Keratinocyte (primary cell): ENCODE measurements around the gene TFAP2D. TPM values are rescaled to one million over a fixed set of nuclear protein-coding genes. Genes with fewer than 3 reads are reported as not detected.

ENCODE experiments used
- DNase-seq: peaks from one replicate; pipeline ENCODE4 v3.0.0-alpha.2; 2011; ENCODE audit warnings: low read depth, missing footprints, low spot score
- FAIRE-seq: peaks from 2 replicates; lab custom pipeline; 2011; peaks lifted over from hg19 to GRCh38; lab: Jason Lieb, UNC
- H2AFZ ChIP-seq: 2 replicates; pipeline ENCODE4 v1.6.0; 2012; ENCODE audit warnings: low read length, control low read depth, inconsistent platforms; ENCODE audit not compliant: control insufficient read depth
- H3K27ac ChIP-seq: 2 replicates; pipeline ENCODE4 v1.5.1; 2011; ENCODE audit warnings: low read length; ENCODE audit not compliant: control insufficient read depth, insufficient read depth
- H3K27me3 ChIP-seq: 3 replicates; pipeline ENCODE4 v1.6.0; 2011; ENCODE audit warnings: low read length; ENCODE audit not compliant: control insufficient read depth, insufficient read depth; ENCODE audit errors: extremely low read depth
- H3K36me3 ChIP-seq, 2 experiments: 2 replicates in 1 of 2; 3 replicates in 1 of 2; pipeline ENCODE4 v1.5.1; 2011; ENCODE audit warnings: low read length in 2 of 2, mild to moderate bottlenecking in 1 of 2; ENCODE audit not compliant: control insufficient read depth in 2 of 2, insufficient read depth in 2 of 2; ENCODE audit errors: extremely low read depth in 1 of 2
- H3K4me1 ChIP-seq: 3 replicates; pipeline ENCODE4 v1.5.1; 2011; ENCODE audit warnings: low read length; ENCODE audit not compliant: control insufficient read depth, insufficient read depth; ENCODE audit errors: extremely low read depth
- H3K4me2 ChIP-seq: 3 replicates; pipeline ENCODE4 v1.6.0; 2011; ENCODE audit warnings: low read depth, low read length; ENCODE audit not compliant: control insufficient read depth, insufficient read depth; ENCODE audit errors: extremely low read depth
- H3K4me3 ChIP-seq, 3 experiments: fragments of 200-600 bp in 1 of 3; sonication (generic) in 1 of 3; 2 replicates in 2 of 3; 3 replicates in 1 of 3; pipeline ENCODE4 v1.5.1; 2011 to 2016; ENCODE audit warnings: low read length in 3 of 3, mild to moderate bottlenecking in 3 of 3, control low read depth in 2 of 3, inconsistent platforms in 1 of 3, low read depth in 1 of 3, mixed read lengths in 1 of 3, mixed run types in 1 of 3, moderate library complexity in 1 of 3; ENCODE audit not compliant: control insufficient read depth in 2 of 3, insufficient read depth in 2 of 3; ENCODE audit errors: extremely low read depth in 1 of 3
- H3K79me2 ChIP-seq: 2 replicates; pipeline ENCODE4 v1.6.0; 2012; ENCODE audit warnings: low read length; ENCODE audit not compliant: control insufficient read depth, insufficient read depth
- H3K9ac ChIP-seq: 3 replicates; pipeline ENCODE4 v1.6.0; 2011; ENCODE audit warnings: low read length; ENCODE audit not compliant: control insufficient read depth, insufficient read depth; ENCODE audit errors: extremely low read depth
- H3K9me1 ChIP-seq: 3 replicates; pipeline ENCODE4 v1.6.0; 2011; ENCODE audit warnings: low read length; ENCODE audit not compliant: control insufficient read depth, insufficient read depth; ENCODE audit errors: extremely low read depth
- H3K9me3 ChIP-seq: 2 replicates; pipeline ENCODE4 v1.5.1; 2012; ENCODE audit warnings: low read depth, low read length; ENCODE audit not compliant: control insufficient read depth
- H4K20me1 ChIP-seq: 3 replicates; pipeline ENCODE4 v1.6.0; 2011; ENCODE audit warnings: low read length; ENCODE audit not compliant: control insufficient read depth, insufficient read depth; ENCODE audit errors: extremely low read depth
- CTCF ChIP-seq, 3 experiments: IDR thresholded peaks in 1 of 3; conservative IDR thresholded peaks in 1 of 3; optimal IDR thresholded peaks in 1 of 3; 2 replicates in 2 of 3; 3 replicates in 1 of 3; pipeline versions ENCODE3 to v1.5.1; 2011; ENCODE audit warnings: low read length in 3 of 3, mild to moderate bottlenecking in 3 of 3, moderate library complexity in 2 of 3, control low read depth in 1 of 3, inconsistent platforms in 1 of 3; ENCODE audit not compliant: insufficient read depth in 2 of 3; ENCODE audit errors: extremely low read depth in 1 of 3
- EZH2 ChIP-seq: IDR thresholded peaks from one replicate; pipeline ENCODE4 v1.6.1; 2012; ENCODE audit warnings: inconsistent platforms, mild to moderate bottlenecking, low read length, moderate library complexity
- dilution Hi-C: fragments of 300-500 bp; cut with MboI; formaldehyde crosslinking; loops from one replicate; pipeline ENCODE4 v1.7.0; 2020; ENCODE audit warnings: low sequenced_read_pairs; ENCODE audit not compliant: extremely low pct_ligation_motif_present
- polyA plus RNA-seq, 5 experiments: library from polyadenylated mRNA; depleted of rRNA in 3 of 5; stranded (reverse) in 3 of 5; stranded (forward) in 1 of 5; unstranded in 1 of 5; fragments of >200 nt; gene quantifications; 1 replicate in 1 of 5; 2 replicates in 3 of 5; 3 replicates in 1 of 5; pipeline versions ENCODE4 v1.2.1 to v1.2.3, GENCODE V29; 2011 to 2012; ENCODE audit warnings: missing spikeins in 2 of 5, low read depth in 1 of 5, low replicate concordance in 1 of 5

TFAP2D gene
- polyA plus RNA-seq, 1 donor (not counting 4 experiments of a cell fraction or from before 2014, with no cell fraction given): not detected

- FAIRE-seq: no peak
- dilution Hi-C loops: no loop called here
- Histone ChIP-seq H3K79me2 (no peaks in the 10 kb centered on the region), H3K9me3 (no peaks in the 10 kb centered on the region), H3K27me3 (peaks cover 6% of the 10 kb centered on the region), H3K4me2 (no peak overlapping the region), H4K20me1 (no peaks in the 10 kb centered on the region), H3K36me3 (no peaks in the 10 kb centered on the region), H3K9ac (no peak overlapping the region), H3K27ac (no peak overlapping the region), H2AFZ (no peak overlapping the region), H3K4me3 (no peak overlapping the region), H3K9me1 (no peaks in the 10 kb centered on the region), H3K4me1 (no peaks in the 10 kb centered on the region)
- no peak for DNase-seq
- TF ChIP-seq EZH2 (no peak), CTCF (optimal IDR thresholded peaks at IDR 0.05 in 1 of 3, IDR thresholded peaks at IDR 0.05 in 1 of 3, conservative IDR thresholded peaks at IDR 0.05 in 1 of 3; ENCODE audit: extremely low read depth in 1 of 3, insufficient read depth in 2 of 3, low read length in 3 of 3) (no peak)
Observed at GRCh38 chr6:50792771-50793170, 79.4 kb downstream of the TFAP2D start.

GRCh38 chr6:50795574-50795973 lies 82.2 kb downstream of the TFAP2D start:
- no peaks in the 10 kb centered on the region for H3K4me1 ChIP-seq
- H3K9ac ChIP-seq: no peak overlapping the region
- FAIRE-seq (no peak), DNase-seq (no peak)
- no peaks in the 10 kb centered on the region for H3K36me3 ChIP-seq
- dilution Hi-C loops: no loop called here
- no peaks in the 10 kb centered on the region for H3K9me1 ChIP-seq
- no peak overlapping the region for H3K4me2 ChIP-seq
- no peaks in the 10 kb centered on the region for H3K79me2 ChIP-seq
- no peak for TF ChIP-seq CTCF (optimal IDR thresholded peaks at IDR 0.05 in 1 of 3, IDR thresholded peaks at IDR 0.05 in 1 of 3, conservative IDR thresholded peaks at IDR 0.05 in 1 of 3; ENCODE audit: extremely low read depth in 1 of 3, insufficient read depth in 2 of 3, low read length in 3 of 3)
- no peak for TF ChIP-seq EZH2
- peaks cover 6% of the 10 kb centered on the region for H3K27me3 ChIP-seq
- no peak overlapping the region for H3K27ac ChIP-seq
- H3K9me3 ChIP-seq: no peaks in the 10 kb centered on the region
- H2AFZ ChIP-seq: no peak overlapping the region
- no peak overlapping the region for H3K4me3 ChIP-seq
- H4K20me1 ChIP-seq: no peaks in the 10 kb centered on the region
